GM23338 (cell line): ENCODE data around the gene TAF3. TPM values are rescaled to one million over a fixed set of nuclear protein-coding genes. Genes with fewer than 3 reads are reported as not detected.

Experiments
- ATAC-seq: fragments of 200-7000 bp; cut with Tn5 transposase; 3 replicates; pipeline ENCODE4 v1.9.1; 2020
- DNase-seq: peaks from one replicate; pipeline ENCODE4 v3.0.0-alpha.2; 2015; ENCODE audit warnings: low spot score
- H2AFZ ChIP-seq: fragments of 200-600 bp; sonication (generic); 2 replicates; pipeline ENCODE4 v1.8.0; 2016; ENCODE audit warnings: antibody characterized with exemption, mild to moderate bottlenecking, moderate library complexity
- H3F3A ChIP-seq: fragments of 200-600 bp; sonication (generic); replicated peaks from 2 replicates; pipeline ENCODE4 v1.8.0; 2017; ENCODE audit warnings: antibody characterized with exemption, mixed run types, low read depth
- H3K27ac ChIP-seq: fragments of 200-600 bp; sonication (generic); 2 replicates; pipeline ENCODE4 v1.6.1; 2016; ENCODE audit warnings: low read depth
- H3K27me3 ChIP-seq: fragments of 200-600 bp; sonication (generic); 2 replicates; pipeline ENCODE4 v1.8.0; 2016; ENCODE audit warnings: mild to moderate bottlenecking, mixed run types, moderate library complexity; ENCODE audit not compliant: insufficient read depth
- H3K36me3 ChIP-seq: fragments of 200-600 bp; sonication (generic); 2 replicates; pipeline ENCODE4 v1.8.0; 2016; ENCODE audit warnings: mild to moderate bottlenecking; ENCODE audit not compliant: insufficient read depth
- H3K4me1 ChIP-seq: fragments of 200-600 bp; sonication (generic); 2 replicates; pipeline ENCODE4 v1.8.0; 2016; ENCODE audit warnings: mild to moderate bottlenecking, moderate library complexity; ENCODE audit not compliant: insufficient read depth
- H3K4me2 ChIP-seq: fragments of 200-600 bp; sonication (generic); 2 replicates; pipeline ENCODE4 v1.7.1; 2017; ENCODE audit warnings: mixed run types
- H3K4me3 ChIP-seq: fragments of 200-600 bp; sonication (generic); 2 replicates; pipeline ENCODE4 v1.6.1; 2016; ENCODE audit warnings: mixed run types
- H3K79me2 ChIP-seq: fragments of 200-600 bp; sonication (generic); replicated peaks from 2 replicates; pipeline ENCODE4 v1.8.0; 2017; ENCODE audit warnings: mild to moderate bottlenecking; ENCODE audit not compliant: insufficient read depth
- H3K9me2 ChIP-seq: fragments of 200-600 bp; sonication (generic); 2 replicates; pipeline ENCODE4 v1.8.0; 2017; ENCODE audit not compliant: insufficient read depth
- H4K20me1 ChIP-seq: fragments of 200-600 bp; sonication (generic); replicated peaks from 2 replicates; pipeline ENCODE4 v1.8.0; 2017; ENCODE audit warnings: mild to moderate bottlenecking; ENCODE audit not compliant: insufficient read depth
- H3K27ac Mint-ChIP-seq: 2 replicates; pipeline ENCODE4 v1.8.0; 2020; ENCODE audit warnings: inconsistent platforms, mild to moderate bottlenecking, moderate library complexity, mixed read lengths
- H3K27me3 Mint-ChIP-seq: 3 replicates; pipeline ENCODE4 v1.8.0; 2022; ENCODE audit warnings: low read depth, mild to moderate bottlenecking, moderate library complexity, mixed read lengths, inconsistent platforms; ENCODE audit not compliant: insufficient read depth, poor library complexity
- H3K36me3 Mint-ChIP-seq: 3 replicates; pipeline ENCODE4 v1.8.0; 2021; ENCODE audit warnings: low read depth, mild to moderate bottlenecking, inconsistent platforms, moderate library complexity, mixed read lengths
- H3K4me1 Mint-ChIP-seq: 3 replicates; pipeline ENCODE4 v1.8.0; 2020; ENCODE audit warnings: mild to moderate bottlenecking, inconsistent platforms, mixed read lengths
- H3K4me3 Mint-ChIP-seq: 3 replicates; pipeline ENCODE4 v1.8.0; 2021; ENCODE audit warnings: moderate library complexity, mild to moderate bottlenecking, inconsistent platforms, mixed read lengths
- H3K9me3 Mint-ChIP-seq: 3 replicates; pipeline ENCODE4 v1.8.0; 2020; ENCODE audit warnings: moderate library complexity, mild to moderate bottlenecking, inconsistent platforms, mixed read lengths
- CTCF ChIP-seq, 2 experiments: fragments of 200-600 bp in 1 of 2; sonication (generic) in 1 of 2; conservative IDR thresholded peaks; 2 replicates each; pipeline versions ENCODE4 v1.5.1 to v1.6.1; 2016 to 2017; ENCODE audit warnings: antibody characterized with exemption in 2 of 2, low read depth in 2 of 2, mild to moderate bottlenecking in 2 of 2, moderate library complexity in 1 of 2
- EZH2 ChIP-seq: fragments of 200-600 bp; sonication (generic); IDR thresholded peaks from one replicate; pipeline ENCODE4 v1.8.0; 2017; ENCODE audit warnings: antibody characterized with exemption, mild to moderate bottlenecking, low read depth; ENCODE audit not compliant: unreplicated experiment
- EZH2phosphoT487 ChIP-seq: fragments of 200-600 bp; sonication (generic); IDR thresholded peaks from one replicate; pipeline ENCODE4 v1.8.1; 2018; ENCODE audit warnings: antibody characterized with exemption; ENCODE audit not compliant: unreplicated experiment
- JUNB ChIP-seq: IDR thresholded peaks from one replicate; pipeline ENCODE4 v1.6.1; 2016; ENCODE audit warnings: antibody characterized with exemption; ENCODE audit not compliant: unreplicated experiment
- NANOG ChIP-seq: IDR thresholded peaks from 2 replicates; pipeline ENCODE4 v1.6.1; 2016; ENCODE audit warnings: antibody characterized with exemption, borderline replicate concordance
- POLR2AphosphoS5 ChIP-seq: IDR thresholded peaks from 2 replicates; pipeline ENCODE4 v1.6.1; 2016; ENCODE audit warnings: antibody characterized with exemption, low read depth
- STAT1 ChIP-seq: IDR thresholded peaks from one replicate; pipeline ENCODE4 v1.6.1; 2016; ENCODE audit warnings: antibody characterized with exemption; ENCODE audit not compliant: unreplicated experiment
- ZNF114 ChIP-seq: fragments of 250-450 bp; sonication (Bioruptor Pico); IDR thresholded peaks from 2 replicates; pipeline ENCODE4 v1.5.0; 2020; ENCODE audit warnings: mild to moderate bottlenecking, moderate library complexity
- ZNF331 ChIP-seq: fragments of 250-450 bp; sonication (Bioruptor Pico); IDR thresholded peaks from 2 replicates; pipeline ENCODE4 v1.5.0; 2020; ENCODE audit warnings: low read depth, mild to moderate bottlenecking, moderate library complexity
- polyA plus RNA-seq: library from polyadenylated mRNA; unstranded; fragments of >200 nt; fragmentation: Nextera tagmentation; extraction: Ambion mirVana; gene quantifications from 2 replicates; pipeline ENCODE4 v1.2.1, GENCODE V29; 2016
- total RNA-seq: library from RNA; depleted of rRNA; stranded (reverse); fragments of >200 nt; shearing (Covaris generic); gene quantifications from 2 replicates; pipeline ENCODE4 v1.2.3, GENCODE V29; 2014
- TF ChIP-seq, protein P1 (sequence below): IDR thresholded peaks from 2 replicates; pipeline ENCODE4 v1.6.1; 2016; ENCODE audit warnings: antibody characterized with exemption
- TF ChIP-seq, protein P2 (sequence below): IDR thresholded peaks from one replicate; pipeline ENCODE4 v1.6.1; 2018; ENCODE audit warnings: antibody characterized with exemption; ENCODE audit not compliant: unreplicated experiment

The TAF3 gene
- total and polyA plus RNA-seq, 2 experiments from 2014 or later, result 6.4 to 15.2 TPM

DNA sequence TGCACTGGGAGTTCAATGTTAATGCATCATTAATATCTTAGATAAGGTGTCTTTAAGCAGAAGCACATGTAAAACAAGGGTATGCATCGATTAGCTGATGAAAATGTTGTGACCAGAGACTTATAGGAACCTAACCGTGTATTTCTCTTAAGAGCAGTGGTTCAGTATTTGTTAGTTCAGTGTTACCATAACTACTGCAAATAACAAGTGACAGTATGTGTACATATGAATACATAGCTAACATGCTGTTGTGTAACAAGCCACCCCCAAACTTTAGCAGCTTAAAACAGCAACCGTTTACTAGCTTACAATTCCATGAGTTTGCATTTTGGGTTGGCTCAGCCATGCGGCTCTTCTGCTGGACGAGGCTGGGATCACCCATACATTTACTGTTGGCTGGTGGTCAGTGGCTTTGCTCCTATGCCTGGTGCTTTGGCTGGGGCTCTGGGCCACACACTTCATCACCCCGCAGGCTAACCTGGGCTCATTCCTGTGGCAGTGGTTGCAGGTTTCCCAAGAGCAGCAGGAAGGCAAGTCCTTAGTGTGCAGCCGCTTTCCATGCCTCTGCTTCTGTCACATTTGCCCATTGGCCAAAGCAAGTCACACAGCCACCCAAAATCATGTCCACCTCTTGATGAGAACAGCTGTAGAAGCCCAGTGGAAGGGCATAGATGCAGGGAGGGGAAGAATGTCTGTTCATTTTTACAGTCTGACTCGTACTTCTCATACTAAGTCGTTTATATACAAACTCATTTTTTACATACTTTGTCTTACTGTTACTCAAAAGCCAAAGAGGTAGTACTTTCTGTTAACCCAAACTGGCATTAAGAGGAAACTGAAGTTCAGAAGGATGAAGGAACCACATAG, 132.9 kb downstream of the TAF3 start:
- Histone ChIP-seq H3K36me3 (no peaks in the 10 kb centered on the region), H2AFZ (no peak overlapping the region), H4K20me1 (no peaks in the 10 kb centered on the region), H3K4me2 (no peak overlapping the region), H3F3A (no peaks in the 10 kb centered on the region), H3K9me2 (no peaks in the 10 kb centered on the region), H3K27ac (no peak overlapping the region), H3K27me3 (no peaks in the 10 kb centered on the region), H3K4me1 (peaks cover 6% of the 10 kb centered on the region; the same call in 1 of the 2 replicates), H3K4me3 (no peak overlapping the region), H3K79me2 (peaks cover 7% of the 10 kb centered on the region)
- TF ChIP-seq ZNF331 (CRISPR knock-in tag) (peak; percentile 62; the same call in 1 of the 2 replicates), CTCF (conservative IDR thresholded peaks at IDR 0.05; ENCODE audit: low read depth in 2 of 2) (no peak)
- H3K4me1 Mint-ChIP-seq, result peaks cover 16% of the 10 kb centered on the region
- no peaks in the 10 kb centered on the region for H3K9me3 Mint-ChIP-seq
- H3K4me3 Mint-ChIP-seq, result no peak overlapping the region
- ATAC-seq, result no peak
- H3K27me3 Mint-ChIP-seq, result peaks cover 3% of the 10 kb centered on the region
- no peak overlapping the region; the same call in 1 of the 2 replicates for H3K27ac Mint-ChIP-seq
- no peak for DNase-seq
- H3K36me3 Mint-ChIP-seq, result no peaks in the 10 kb centered on the region

DNA sequence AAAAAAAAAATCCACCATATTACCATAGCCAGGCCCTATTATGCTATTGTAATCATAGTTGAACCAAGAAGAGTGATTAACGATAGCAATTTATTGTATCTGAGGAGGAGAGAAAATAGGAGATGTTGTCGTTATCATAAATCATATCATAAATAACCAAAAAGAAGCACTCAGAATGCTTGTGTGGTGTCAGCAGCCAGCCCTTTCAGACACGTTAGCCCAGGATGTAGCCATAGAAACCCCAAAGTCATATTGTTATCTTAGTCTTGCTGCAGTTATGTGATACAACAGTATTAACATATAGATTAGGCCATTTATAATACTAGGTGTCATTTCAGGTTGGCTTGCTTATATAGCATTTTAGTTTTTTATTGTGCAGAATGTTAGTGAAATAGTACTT, 134.0 kb downstream of the TAF3 start:
- Histone ChIP-seq H3F3A (no peaks in the 10 kb centered on the region), H2AFZ (no peak overlapping the region), H3K4me3 (no peak overlapping the region), H3K4me1 (peaks cover 6% of the 10 kb centered on the region; the same call in 1 of the 2 replicates), H3K4me2 (no peak overlapping the region), H4K20me1 (no peaks in the 10 kb centered on the region), H3K27ac (no peak overlapping the region), H3K79me2 (peaks cover 5% of the 10 kb centered on the region), H3K36me3 (no peaks in the 10 kb centered on the region), H3K27me3 (no peaks in the 10 kb centered on the region), H3K9me2 (no peaks in the 10 kb centered on the region)
- no peak overlapping the region for H3K27ac Mint-ChIP-seq
- no peaks in the 10 kb centered on the region for H3K9me3 Mint-ChIP-seq
- H3K27me3 Mint-ChIP-seq, result no peaks in the 10 kb centered on the region
- H3K36me3 Mint-ChIP-seq, result no peaks in the 10 kb centered on the region
- peaks cover 12% of the 10 kb centered on the region for H3K4me1 Mint-ChIP-seq
- ATAC-seq, result no peak
- DNase-seq, result no peak
- H3K4me3 Mint-ChIP-seq, result no peak overlapping the region
- no peak for TF ChIP-seq EZH2
- no peak for TF ChIP-seq STAT1
- TF ChIP-seq JUNB, result no peak
- no peak for TF ChIP-seq POLR2AphosphoS5
- no peak for TF ChIP-seq CTCF (conservative IDR thresholded peaks at IDR 0.05; ENCODE audit: low read depth in 2 of 2)
- TF ChIP-seq ZNF331 (CRISPR knock-in tag), result no peak
- TF ChIP-seq ZNF114, result no peak
- TF ChIP-seq NANOG, result no peak
- TF ChIP-seq, protein P1, sequence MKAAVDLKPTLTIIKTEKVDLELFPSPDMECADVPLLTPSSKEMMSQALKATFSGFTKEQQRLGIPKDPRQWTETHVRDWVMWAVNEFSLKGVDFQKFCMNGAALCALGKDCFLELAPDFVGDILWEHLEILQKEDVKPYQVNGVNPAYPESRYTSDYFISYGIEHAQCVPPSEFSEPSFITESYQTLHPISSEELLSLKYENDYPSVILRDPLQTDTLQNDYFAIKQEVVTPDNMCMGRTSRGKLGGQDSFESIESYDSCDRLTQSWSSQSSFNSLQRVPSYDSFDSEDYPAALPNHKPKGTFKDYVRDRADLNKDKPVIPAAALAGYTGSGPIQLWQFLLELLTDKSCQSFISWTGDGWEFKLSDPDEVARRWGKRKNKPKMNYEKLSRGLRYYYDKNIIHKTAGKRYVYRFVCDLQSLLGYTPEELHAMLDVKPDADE, result no peak
- TF ChIP-seq, protein P2, sequence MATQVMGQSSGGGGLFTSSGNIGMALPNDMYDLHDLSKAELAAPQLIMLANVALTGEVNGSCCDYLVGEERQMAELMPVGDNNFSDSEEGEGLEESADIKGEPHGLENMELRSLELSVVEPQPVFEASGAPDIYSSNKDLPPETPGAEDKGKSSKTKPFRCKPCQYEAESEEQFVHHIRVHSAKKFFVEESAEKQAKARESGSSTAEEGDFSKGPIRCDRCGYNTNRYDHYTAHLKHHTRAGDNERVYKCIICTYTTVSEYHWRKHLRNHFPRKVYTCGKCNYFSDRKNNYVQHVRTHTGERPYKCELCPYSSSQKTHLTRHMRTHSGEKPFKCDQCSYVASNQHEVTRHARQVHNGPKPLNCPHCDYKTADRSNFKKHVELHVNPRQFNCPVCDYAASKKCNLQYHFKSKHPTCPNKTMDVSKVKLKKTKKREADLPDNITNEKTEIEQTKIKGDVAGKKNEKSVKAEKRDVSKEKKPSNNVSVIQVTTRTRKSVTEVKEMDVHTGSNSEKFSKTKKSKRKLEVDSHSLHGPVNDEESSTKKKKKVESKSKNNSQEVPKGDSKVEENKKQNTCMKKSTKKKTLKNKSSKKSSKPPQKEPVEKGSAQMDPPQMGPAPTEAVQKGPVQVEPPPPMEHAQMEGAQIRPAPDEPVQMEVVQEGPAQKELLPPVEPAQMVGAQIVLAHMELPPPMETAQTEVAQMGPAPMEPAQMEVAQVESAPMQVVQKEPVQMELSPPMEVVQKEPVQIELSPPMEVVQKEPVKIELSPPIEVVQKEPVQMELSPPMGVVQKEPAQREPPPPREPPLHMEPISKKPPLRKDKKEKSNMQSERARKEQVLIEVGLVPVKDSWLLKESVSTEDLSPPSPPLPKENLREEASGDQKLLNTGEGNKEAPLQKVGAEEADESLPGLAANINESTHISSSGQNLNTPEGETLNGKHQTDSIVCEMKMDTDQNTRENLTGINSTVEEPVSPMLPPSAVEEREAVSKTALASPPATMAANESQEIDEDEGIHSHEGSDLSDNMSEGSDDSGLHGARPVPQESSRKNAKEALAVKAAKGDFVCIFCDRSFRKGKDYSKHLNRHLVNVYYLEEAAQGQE, result no peak
- no peak for TF ChIP-seq EZH2phosphoT487
